Middle frontal gyrus (tissue), 1 donor: ENCODE data around the gene RNGTT.
"Not testable (repeated sequence)": the region's sequence is repeated elsewhere in the genome, so short reads cannot be mapped to it uniquely, and the experiment has no call there.

Experiments used
- DNase-seq: peaks from one replicate; pipeline ENCODE4 v3.0.0-alpha.2; 2015; ENCODE audit warnings: low spot score; ENCODE audit errors: extremely low spot score

Gene RNGTT

DNA sequence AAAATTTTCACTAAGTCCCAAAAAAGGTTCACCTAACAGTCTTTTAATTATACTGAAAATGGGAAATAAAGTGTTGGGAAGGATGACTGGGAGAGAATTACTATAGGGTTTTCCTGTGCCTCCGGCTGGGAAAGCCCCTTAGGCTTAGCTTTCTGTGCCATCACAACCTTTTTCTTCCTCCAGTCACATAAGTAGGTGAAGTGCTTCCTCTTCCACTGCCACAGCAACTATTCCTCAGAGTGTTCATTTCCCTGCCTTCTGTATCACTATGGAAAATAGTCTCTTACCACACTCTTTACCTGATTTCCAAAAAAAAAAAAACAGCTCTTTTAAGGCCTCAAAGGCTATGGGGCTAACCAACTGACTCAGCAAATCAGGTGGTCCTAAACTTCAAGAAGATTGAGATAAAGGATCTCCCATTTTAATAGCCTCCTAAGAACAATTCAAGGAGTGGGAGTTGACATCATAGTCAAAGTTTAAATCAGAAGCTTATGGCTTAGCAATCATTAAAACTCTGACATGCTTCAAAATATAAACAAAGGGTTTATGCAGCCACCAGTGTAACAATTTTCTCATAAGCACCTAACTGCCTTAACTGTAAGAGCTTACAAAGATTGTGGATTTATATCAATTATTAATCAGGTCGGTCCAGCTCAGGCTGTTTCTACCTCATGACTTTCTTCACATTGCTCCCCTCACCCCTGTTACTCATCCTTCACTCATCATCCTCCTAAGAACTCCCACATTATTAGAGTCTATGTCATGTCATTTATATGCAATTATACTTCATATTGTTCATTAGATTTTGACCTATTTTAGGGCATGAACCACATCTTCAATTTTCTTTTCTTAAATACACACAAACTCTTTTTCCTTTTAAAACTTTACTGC, 95.3 kb downstream of the RNGTT start:
- DNase-seq: no peak

DNA sequence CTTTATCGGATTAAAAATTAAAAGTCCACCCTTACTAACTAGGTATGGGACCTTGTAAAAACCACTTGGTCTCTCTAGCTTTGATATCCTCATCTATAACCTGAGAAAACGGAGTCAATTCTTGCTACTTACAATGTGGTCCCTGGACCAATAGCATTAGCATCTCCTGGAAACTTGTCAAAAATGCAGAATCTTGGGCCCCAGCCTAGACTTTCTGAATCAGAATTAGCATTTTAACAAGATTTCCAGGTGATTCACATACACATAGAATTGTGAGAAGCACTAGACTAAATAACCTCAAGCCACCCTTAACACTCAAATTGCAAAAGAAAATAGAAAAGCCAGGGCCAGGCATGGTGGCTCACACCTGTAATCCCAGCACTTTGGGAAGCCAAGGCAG, 96.6 kb downstream of the RNGTT start:
- DNase-seq: no peak

DNA sequence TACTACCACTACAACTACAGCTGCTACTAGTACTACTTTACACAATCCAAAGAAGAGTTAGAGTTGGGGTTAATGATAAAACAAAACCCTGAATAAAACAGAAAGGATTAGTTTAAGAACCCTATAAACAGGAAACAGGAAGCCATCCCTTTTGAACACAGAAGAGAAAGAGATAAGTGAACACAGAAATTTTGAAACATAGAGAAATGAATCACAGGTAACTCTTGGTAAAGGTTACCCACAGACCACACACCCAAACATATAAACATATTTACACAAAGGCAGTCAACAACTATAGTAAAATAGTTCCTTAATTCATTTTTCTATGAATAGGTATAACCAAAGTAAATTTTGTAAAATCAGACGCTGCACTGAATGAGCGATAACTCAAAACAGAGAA, 98.1 kb downstream of the RNGTT start:
- DNase-seq: no peak

DNA sequence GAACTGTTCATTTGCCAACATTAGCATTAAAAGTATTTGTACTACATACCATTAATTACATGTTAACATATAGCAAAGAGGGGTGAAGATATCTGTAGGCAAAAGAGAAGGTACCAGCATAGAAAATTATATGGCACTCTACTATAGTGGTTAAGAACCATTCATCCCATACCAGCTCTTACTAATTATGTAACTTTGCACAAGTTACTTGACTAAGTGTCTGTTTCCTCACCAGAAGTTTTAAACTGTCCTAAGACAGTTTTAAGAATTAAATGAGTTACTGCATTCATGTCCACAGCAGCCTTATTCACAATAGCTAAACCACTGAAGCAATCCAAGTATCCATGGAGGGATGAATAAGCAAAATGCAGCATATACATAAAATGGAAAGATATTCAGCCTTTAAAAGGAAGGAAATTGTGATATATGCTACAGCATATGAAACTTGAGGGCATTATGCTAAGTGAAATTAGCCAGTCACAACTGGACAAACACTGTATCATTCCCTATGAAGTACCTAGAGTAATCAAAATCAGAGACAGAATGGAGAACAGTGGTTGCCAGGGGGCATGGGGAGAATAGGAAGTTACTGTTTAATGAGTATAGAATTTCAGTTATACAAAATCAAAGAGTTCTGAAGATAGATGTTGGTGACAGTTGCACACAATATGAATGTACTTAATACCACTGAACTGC, 98.9 kb downstream of the RNGTT start:
- DNase-seq: no peak

DNA sequence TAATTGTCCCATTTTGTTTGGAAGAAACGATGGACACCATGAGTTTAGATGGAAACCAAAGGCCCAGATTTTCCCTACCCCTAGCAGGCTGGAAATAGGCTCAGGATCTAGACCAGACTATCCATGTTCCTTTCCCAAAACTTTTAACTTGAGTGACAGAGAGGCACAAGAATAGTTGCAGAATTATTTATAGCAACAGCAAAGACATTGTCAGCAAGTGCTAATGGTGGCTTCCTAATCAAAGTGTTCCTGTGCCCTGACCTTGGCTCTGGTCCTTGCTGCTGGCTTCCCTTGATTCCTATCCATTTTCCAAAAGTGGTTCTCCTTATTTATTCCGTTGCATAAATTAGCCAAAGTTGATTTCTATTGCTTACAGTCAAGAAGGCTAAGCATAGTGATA, 103.1 kb downstream of the RNGTT start:
- no peak for DNase-seq

DNA sequence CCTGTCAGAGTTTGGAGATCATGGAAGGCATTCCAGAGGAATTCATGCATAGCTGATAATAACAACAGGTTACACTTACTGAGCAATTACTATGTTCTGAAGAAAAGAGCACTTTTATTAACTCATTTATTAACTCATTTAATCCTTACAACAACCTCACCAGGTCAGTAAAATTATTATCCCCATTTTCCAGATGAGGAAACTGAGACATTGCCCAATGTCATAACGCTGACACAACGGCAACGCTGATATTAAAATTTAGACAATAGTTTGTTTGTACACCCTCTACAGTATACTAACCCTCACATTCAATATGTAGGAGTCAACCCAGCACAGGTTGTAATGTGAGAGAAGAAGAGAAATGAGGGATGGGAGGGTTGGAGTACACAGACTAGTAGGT, 105.0 kb downstream of the RNGTT start:
- DNase-seq: no peak

DNA sequence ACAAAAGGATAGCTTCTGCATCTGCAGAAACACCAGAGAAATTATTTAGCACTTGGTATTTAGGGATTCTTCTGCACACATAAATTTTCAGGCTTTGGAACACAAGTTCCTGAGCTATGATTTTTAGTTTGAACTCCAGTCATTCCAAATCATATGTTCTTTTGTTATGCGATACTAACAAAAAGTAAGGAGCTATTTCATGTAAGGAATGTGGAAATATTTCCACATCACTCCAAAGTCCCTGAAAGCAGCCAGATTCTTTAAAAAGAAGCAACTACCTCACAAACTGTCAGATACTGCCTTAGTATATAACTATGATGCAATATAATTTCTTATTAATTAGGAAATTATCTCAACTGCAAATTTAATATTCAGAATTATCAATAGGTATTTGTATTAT, 106.9 kb downstream of the RNGTT start:
- no peak for DNase-seq

DNA sequence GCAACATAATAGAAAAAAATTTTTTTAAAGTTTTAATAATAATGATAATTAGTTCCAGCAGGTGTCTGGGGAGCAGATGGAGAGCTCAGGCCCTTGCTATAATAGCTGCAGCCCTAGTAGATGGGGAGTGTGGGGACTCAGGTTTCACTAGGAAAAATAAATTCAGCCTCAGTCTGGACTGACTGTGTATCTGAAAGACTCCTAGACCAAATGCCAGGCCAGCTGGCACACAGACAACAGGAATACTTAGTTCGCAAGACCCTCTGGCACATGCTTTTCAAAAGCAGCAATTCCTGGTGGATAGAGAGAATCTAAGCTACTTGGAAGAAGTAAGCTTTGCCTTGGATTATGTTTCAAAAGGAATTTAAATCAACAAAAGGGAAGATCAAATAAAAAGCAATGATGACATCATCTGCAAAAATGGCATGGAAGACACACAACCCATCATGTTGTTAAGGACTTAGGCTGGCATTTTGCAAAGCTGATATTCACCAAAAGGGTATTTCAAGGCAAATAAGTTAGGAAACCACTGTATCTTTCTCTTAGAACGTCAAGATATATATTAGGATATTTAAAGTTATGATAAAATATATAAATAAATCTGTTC, 107.8 kb downstream of the RNGTT start:
- no peak for DNase-seq

DNA sequence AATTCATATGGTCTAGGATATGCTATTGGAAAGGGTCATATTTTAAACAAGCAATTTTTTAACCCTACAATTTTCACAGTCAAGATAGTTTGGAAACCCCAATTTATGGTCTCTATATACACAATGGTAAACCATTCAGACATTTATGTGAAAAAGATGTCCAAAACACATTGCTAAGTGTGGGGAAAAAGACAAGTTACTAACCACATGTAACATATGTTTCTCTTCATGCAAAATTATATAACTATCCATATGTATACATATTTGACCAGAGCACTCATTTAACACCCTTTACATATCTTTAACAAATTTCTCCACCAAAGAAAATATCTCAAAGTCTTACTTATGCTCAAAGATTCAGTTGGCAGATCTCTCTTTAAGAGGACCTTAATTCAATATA, 110.6 kb downstream of the RNGTT start:
- DNase-seq: no peak

DNA sequence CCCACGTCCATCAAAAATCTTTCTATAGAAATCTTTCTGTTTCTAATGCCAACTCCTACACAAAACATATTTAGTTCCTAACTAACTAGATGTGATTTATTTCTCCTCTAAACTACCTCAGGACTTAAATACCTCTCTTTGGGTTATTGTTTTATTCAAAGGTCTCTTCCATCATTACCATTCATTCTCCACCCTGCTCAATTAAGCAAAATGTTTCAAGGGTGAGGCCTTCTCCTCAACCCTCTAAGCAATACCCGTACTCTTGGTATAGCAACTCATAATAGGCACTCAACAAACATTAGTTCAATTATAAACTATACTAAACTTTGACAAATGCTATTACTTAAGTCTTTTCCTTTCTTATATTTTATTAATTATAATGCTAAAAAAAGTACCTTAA, 111.4 kb downstream of the RNGTT start:
- no peak for DNase-seq

DNA sequence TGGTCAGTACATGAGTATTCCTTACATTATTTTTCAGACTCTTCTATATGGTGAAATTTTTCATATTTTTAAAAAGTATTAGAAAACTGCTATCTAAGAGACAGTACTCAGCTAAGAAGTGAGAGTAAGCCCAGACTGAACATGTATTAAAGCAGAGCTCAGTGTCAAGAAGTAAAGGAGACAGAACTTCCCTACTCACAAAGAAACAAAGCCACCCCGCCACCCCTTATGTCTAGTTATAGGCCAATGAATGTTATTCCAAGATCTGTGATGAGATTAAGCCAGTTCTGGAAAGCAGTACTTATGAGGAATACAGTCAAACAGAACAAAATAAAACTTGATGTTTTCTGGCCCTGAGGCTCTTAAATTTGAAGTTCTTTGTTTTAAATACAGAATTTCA, 114.5 kb downstream of the RNGTT start:
- no peak for DNase-seq

DNA sequence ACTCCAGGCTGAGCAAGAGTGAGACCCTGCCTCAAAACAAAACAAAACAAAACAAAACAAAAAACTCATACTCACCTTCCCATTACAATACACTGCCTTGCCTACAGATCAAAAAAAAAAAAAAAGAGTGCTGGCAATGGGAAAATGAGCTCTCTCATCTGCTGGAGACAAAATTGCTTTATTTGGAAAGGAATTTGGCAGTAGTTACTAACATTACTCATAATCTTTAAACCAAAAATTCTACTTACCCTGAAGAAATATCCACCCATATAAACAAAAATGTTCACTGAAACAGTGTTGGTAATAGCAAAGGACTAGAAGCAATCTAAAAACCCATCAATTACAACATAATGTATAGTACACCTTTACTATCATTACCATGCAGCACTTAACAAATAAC, 120.4 kb downstream of the RNGTT start:
- no peak for DNase-seq

DNA sequence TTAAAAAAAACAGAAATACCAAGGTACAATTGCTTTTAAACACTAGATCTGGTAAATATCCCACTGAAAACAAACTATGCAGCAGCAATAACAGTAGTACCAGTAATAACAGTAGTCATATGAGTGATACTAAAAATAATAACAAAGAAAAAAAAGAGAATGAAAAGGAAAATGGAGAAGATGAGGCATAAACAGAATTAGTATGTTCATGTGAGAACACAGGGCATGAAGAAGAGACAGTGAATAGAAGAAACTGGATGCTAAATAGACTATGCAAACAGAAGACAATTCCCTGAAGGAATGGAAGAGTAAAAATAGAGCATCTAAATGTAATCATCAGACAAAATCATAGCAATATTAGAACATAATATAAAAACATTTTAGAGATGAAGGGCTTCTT, 121.1 kb downstream of the RNGTT start:
- no peak for DNase-seq

DNA sequence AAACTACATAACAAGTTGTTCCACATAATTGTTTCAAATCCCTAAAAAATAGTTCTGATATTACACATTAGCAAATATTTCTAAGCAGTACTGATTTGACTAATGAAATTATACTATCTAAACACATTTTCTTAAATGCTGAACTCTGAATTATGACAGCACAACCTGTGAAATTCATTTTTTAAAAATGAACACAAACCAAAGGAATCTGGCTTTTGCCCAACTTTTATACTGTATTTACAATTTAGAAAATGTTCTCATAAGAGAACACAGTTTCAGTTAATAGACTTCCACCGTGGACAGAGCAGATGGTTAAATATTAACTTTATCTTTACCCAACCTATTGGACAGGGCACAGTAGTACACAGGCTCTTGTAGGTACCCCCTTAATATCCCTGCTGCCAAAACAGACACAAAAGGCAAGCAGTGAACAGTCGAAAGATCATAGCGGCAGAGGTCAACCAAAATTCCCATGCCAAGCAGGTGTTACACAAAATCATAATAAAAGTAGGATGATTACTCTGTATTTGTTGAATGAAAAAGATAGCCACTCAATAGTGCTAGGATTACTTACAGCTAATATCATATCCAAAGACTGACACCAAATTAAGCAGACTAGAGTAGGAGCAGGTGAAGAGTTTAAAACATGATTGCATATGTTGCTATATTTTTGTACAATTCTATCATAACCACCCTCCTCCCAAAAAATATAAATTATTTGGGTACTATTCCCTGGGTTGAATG, 122.5 kb downstream of the RNGTT start:
- DNase-seq: no peak

DNA sequence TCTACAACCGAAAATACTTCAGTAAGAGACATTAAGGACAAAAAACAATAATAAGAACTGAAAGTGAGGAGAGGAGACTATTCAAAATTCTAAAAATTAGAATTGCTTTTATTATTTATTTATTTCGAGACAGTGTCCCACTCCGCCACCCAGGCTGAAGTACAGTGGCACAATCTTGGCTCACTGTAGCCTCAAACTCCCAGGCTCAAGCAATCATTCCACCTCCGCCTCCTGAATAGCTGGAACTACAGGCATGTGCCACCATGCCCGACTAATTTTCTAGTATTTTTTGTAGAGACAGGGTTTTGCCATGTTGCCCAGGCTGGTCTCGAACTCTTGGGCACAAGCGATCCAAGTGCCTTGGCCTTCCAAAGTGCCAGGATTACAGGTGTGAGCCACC, 123.1 kb downstream of the RNGTT start:
- DNase-seq: no peak

DNA sequence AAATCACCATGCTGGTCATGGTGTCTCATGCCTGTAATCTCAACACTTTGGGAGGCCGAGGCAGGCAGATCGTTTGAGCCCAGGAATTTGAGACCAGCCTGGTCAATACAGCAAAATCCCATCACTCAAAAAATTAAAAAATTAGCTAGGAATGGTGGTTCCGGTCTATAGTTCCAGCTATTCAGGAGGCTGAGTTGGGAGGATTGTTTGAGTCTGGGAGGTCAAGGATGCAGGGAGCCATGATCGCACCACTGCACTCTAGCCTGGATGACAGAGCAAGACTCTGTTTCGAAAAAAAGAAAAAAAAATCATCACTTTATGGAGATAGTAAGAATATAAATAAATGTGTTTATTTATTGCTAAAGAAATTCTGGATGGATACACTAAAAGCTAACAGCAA, 124.1 kb downstream of the RNGTT start:
- no peak for DNase-seq

DNA sequence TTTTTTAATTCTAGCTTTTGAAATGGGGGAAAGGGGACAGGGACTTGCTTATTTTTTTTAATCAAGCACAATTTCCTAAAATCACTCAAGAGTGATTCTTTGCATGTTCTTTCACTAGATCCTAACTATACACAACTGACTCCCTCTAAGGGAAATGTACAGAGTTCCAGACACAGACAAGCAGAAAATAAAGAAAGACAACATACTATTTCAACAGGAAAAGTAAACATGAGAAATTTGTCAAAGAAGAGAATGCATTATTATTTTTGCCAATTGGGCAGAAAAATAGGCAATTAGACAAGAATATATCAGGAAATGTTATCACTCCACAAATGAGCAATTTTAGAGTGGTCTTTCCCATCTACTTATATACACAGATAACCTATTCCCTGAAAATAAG, 128.2 kb downstream of the RNGTT start:
- DNase-seq: no peak

DNA sequence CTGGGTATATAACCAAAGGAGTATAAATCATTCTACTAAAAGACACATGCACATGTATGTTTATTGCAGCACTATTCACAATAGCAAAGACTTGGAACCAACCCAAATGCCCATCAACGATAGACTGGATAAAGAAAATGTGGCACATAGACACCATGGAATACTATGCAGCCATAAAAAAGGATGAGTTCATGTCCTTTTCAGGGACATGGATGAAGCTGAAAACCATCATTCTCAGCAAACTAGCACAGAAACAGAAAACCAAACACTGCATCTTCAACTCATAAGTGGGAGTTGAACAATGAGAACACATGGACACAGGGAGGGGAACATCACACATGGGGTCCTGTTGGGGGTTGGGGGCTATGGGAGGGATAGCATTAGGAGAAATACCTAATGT, 130.3 kb downstream of the RNGTT start:
- not testable (repeated sequence) for DNase-seq

DNA sequence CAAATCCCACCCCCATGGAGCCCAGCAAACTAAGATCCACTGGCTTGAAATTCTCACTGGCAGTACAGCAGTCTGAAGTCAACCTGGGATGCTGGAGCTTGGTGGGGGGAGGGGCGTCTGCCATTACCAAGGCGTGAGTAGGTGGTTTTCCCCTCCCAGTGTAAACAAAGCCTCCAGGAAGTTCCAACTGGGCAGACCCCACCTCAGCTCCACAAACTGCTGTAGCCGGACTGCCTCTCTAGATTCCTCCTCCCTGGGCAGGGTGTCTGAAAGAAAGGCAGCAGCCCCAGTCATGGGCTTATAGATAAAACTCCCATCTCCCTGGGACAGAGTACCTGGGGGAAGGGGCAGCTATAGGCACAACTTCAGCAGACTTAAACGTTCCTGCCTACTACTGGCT, 135.8 kb downstream of the RNGTT start:
- DNase-seq: not testable (repeated sequence)

DNA sequence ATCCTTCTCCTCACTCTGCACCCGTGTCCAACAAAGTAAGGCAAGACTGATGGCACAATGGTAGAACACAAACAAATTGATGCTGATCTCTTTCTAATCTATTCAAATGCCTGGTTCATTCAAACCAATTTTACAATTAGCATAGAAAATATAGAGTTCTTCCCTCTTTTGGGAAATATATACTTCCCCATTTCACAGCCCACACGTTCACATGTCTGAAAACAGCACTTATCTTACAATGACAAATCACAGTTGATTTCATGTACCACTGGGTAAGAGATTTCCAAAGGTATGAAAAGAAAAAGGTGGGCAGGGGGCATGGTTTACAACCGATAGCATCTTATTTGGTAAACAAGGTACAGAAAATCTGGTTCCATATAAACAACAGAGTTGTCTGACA, 137.6 kb downstream of the RNGTT start:
- no peak for DNase-seq

DNA sequence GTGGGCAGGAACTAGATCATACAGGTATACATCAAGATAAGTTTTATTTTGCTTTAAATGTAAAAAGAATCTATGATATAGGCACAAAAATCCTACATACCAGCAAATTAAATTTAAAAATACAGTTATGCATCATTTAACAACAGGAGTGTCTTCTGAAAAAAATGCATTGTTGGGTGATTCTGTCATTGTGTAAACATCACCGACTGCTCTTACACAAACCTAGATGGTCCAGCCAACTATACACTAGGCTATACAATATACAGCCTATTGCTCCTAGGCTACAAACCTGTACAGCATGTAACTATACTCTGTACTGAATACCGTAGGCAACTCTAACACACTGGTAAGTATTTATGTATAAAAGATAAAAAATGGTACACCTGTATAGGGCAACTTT, 139.4 kb downstream of the RNGTT start:
- no peak for DNase-seq

DNA sequence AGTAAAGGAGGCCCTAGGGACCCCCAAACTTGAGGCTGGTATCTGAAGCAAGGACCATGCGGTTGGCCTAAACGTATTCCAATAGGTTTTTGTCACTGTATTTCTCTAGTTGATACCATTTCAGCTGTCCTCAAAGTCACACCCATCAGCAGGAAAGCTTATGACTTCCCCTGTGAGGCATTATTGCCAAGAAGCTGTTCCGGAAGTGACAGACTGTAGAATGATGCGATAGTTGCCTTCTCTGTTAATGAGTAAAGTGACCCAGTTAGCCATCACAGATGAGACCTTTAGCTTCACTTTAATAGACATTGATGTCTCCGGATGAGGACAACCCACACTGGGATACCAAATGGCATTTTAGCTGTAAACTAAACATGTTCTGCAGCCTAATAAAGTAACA, 147.9 kb downstream of the RNGTT start:
- no peak for DNase-seq
